Thoracic aorta (tissue), 2 donors: ENCODE data around the gene ACTN4. TPM values are rescaled to one million over a fixed set of nuclear protein-coding genes. Genes with fewer than 3 reads are reported as not detected.

Experiments used
- ATAC-seq: fragments of 150-250 bp; one replicate; pipeline ENCODE4 v1.8.0; 2017; ENCODE audit warnings: low read depth; ENCODE audit not compliant: insufficient number of reproducible peaks, low FRiP score
- DNase-seq: peaks from one replicate; pipeline ENCODE4 v3.0.0-alpha.2; 2020; ENCODE audit warnings: low spot score
- H3K27ac ChIP-seq, 2 donors: fragments of 200-600 bp; sonication (generic); 1 replicate in 1 of 2; 2 replicates in 1 of 2; pipeline ENCODE4 v1.5.1; 2016; ENCODE audit warnings: mild to moderate bottlenecking in 2 of 2, moderate library complexity in 2 of 2
- H3K27me3 ChIP-seq: fragments of 200-600 bp; sonication (generic); replicated peaks from 2 replicates; pipeline ENCODE4 v1.6.0; 2016; ENCODE audit warnings: mild to moderate bottlenecking; ENCODE audit not compliant: insufficient read depth
- H3K36me3 ChIP-seq: fragments of 200-600 bp; sonication (generic); one replicate; pipeline ENCODE4 v1.5.1; 2016
- H3K4me1 ChIP-seq, 2 donors: fragments of 200-600 bp; sonication (generic); 1 replicate in 1 of 2; 2 replicates in 1 of 2; pipeline versions ENCODE4 v1.5.1 to v1.6.0; 2016; ENCODE audit warnings: low read depth in 2 of 2, mild to moderate bottlenecking in 1 of 2; ENCODE audit not compliant: control insufficient read depth in 1 of 2
- H3K4me3 ChIP-seq: fragments of 200-600 bp; sonication (generic); 2 replicates; pipeline ENCODE4 v1.5.1; 2016; ENCODE audit warnings: mild to moderate bottlenecking
- H3K9me3 ChIP-seq: fragments of 200-600 bp; sonication (generic); 2 replicates; pipeline ENCODE4 v1.5.1; 2016
- total RNA-seq, 2 donors: library from RNA; depleted of rRNA; stranded (reverse); fragments of >200 nt; gene quantifications; one replicate each; pipeline versions ENCODE4 v1.1.0 to v1.2.3, GENCODE V29; 2016
- TF ChIP-seq, protein P1 (sequence below): fragments of 200-600 bp; sonication (generic); IDR thresholded peaks from one replicate; pipeline ENCODE4 v1.5.1; 2019; ENCODE audit warnings: antibody characterized with exemption

The ACTN4 gene
- total RNA-seq, 2 donors from 2014 or later = 668 to 1,387 TPM

- DNase-seq (no peak), ATAC-seq (peak; percentile 46)
- Histone ChIP-seq H3K9me3 (no peaks in the 10 kb centered on the region), H3K4me3 (no peak overlapping the region), H3K27ac (peak overlapping the region; percentile 97 to 100), H3K27me3 (no peaks in the 10 kb centered on the region), H3K4me1 (peaks cover 49 to 88% of the 10 kb centered on the region in 2 donors), H3K36me3 (peaks cover 54% of the 10 kb centered on the region)
- TF ChIP-seq, protein P1, sequence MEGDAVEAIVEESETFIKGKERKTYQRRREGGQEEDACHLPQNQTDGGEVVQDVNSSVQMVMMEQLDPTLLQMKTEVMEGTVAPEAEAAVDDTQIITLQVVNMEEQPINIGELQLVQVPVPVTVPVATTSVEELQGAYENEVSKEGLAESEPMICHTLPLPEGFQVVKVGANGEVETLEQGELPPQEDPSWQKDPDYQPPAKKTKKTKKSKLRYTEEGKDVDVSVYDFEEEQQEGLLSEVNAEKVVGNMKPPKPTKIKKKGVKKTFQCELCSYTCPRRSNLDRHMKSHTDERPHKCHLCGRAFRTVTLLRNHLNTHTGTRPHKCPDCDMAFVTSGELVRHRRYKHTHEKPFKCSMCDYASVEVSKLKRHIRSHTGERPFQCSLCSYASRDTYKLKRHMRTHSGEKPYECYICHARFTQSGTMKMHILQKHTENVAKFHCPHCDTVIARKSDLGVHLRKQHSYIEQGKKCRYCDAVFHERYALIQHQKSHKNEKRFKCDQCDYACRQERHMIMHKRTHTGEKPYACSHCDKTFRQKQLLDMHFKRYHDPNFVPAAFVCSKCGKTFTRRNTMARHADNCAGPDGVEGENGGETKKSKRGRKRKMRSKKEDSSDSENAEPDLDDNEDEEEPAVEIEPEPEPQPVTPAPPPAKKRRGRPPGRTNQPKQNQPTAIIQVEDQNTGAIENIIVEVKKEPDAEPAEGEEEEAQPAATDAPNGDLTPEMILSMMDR = no peak
Measured at GRCh38 chr19:38701455-38702063, 54.1 kb downstream of the ACTN4 start.

DNA sequence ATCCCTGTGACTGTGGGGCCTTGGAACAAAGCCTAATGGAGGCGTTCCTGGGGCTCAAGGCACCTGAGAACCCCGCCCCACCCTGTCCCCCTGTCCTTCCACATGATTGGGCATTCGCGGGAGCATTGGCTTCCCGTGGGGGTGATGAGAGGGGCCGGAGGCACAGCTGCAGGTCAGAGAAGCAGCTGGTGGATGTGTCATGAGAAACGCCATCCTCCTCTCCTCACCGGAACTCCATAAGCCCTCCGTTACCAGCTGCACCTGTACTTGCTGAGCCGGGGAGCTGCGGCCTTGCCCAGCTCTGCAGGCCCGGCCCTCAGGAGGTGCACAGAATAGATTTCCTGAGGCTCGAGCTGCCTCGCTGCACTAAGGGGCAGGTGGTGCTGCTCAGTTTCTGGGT is 54.8 kb downstream of the ACTN4 start:
- Histone ChIP-seq H3K4me3 (no peak overlapping the region), H3K27me3 (no peaks in the 10 kb centered on the region), H3K36me3 (peaks cover 61% of the 10 kb centered on the region), H3K27ac (peak overlapping the region; percentile 97 to 100), H3K9me3 (no peaks in the 10 kb centered on the region), H3K4me1 (peaks cover 43 to 88% of the 10 kb centered on the region in 2 donors)
- TF ChIP-seq, protein P1 = no peak
- ATAC-seq = no peak
- no peak for DNase-seq

DNA sequence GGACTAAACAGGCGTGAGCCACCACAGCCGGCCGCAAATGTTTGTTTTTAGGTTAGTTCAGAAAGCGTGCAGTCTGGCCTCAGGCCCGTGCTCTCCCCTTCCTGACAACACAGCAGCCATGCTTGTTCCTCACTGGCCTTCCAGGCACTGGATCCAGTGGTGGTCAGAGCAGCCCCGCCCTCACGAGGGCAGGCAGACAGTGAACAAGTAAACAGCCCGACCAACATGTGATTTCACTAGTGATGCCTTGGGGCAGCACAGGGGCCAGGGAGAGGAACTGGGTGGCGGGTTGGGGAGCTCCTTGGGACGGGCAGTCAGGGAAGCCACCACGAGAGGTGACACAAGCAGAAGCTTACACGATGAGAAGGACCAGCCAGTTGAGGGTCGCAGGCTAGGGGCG is 56.1 kb downstream of the ACTN4 start:
- ATAC-seq (no peak), DNase-seq (no peak)
- Histone ChIP-seq H3K27ac (peak overlapping the region; percentile 30 to 100), H3K9me3 (no peaks in the 10 kb centered on the region), H3K4me3 (no peak overlapping the region), H3K27me3 (no peaks in the 10 kb centered on the region), H3K36me3 (peaks cover 74% of the 10 kb centered on the region), H3K4me1 (peaks cover 41 to 88% of the 10 kb centered on the region in 2 donors)
- TF ChIP-seq, protein P1 = no peak

DNA sequence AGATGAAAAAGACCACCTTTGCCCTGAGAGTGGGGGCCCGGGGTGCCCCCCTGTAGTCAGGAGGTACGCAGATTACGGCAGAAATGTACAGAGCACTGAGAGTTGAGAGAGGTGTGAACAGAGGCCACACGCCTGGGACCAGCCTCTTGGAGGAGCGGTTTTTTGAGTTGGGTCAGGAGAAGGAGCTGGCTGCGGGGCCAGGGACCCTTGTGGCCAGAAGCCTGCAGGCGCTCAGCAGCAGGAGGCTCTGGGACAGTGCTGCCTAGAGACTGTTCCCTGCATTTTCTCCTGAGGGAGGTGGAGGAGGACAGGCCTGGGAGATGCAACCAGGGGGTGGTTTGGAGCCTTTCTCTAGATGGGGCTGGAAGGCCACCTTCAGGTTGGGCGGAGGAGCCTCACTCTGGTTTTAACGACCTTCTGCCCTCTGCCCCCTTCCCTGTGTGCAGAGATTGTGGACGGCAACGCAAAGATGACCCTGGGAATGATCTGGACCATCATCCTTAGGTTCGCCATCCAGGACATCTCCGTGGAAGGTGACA is 57.1 kb downstream of the ACTN4 start:
- H3K36me3 ChIP-seq = peaks cover 84% of the 10 kb centered on the region
- H3K27me3 ChIP-seq = no peaks in the 10 kb centered on the region
- TF ChIP-seq, protein P1 = no peak
- no peak for DNase-seq
- ATAC-seq = no peak
- H3K27ac ChIP-seq = peak overlapping the region in 1 of 2 donors; percentile 81
- H3K4me3 ChIP-seq = no peak overlapping the region
- H3K4me1 ChIP-seq = peaks cover 36 to 88% of the 10 kb centered on the region in 2 donors
- no peaks in the 10 kb centered on the region for H3K9me3 ChIP-seq

GRCh38 chr19:38705197-38706019 is 58.0 kb downstream of the ACTN4 start:
- peaks cover 89% of the 10 kb centered on the region for H3K36me3 ChIP-seq
- H3K4me3 ChIP-seq = no peak overlapping the region
- H3K27me3 ChIP-seq = no peaks in the 10 kb centered on the region
- TF ChIP-seq, protein P1 = no peak
- H3K9me3 ChIP-seq = no peaks in the 10 kb centered on the region
- ATAC-seq (no peak), DNase-seq (no peak)
- H3K27ac ChIP-seq = peak overlapping the region; percentile 81 to 82
- H3K4me1 ChIP-seq = peaks cover 33 to 88% of the 10 kb centered on the region in 2 donors
